Duodenal mucosa (tissue), 2 donors: ENCODE data around the gene INPP5F.

Source experiments
- H3K27ac ChIP-seq: one replicate; pipeline ENCODE4 v1.7.0; 2013; ENCODE audit warnings: low read depth, low read length
- H3K27me3 ChIP-seq, 2 donors: one replicate each; pipeline ENCODE4 v1.7.0; 2013; ENCODE audit warnings: low read length in 2 of 2, control low read depth in 1 of 2; ENCODE audit not compliant: insufficient read depth in 2 of 2, control insufficient read depth in 1 of 2
- H3K36me3 ChIP-seq, 2 donors: one replicate each; pipeline ENCODE4 v1.7.0; 2013; ENCODE audit warnings: low read length in 2 of 2, control low read depth in 1 of 2; ENCODE audit not compliant: insufficient read depth in 2 of 2, control insufficient read depth in 1 of 2
- H3K4me1 ChIP-seq, 2 donors: one replicate each; pipeline ENCODE4 v1.7.0; 2013; ENCODE audit warnings: low read length in 2 of 2, control low read depth in 1 of 2; ENCODE audit not compliant: insufficient read depth in 2 of 2, control insufficient read depth in 1 of 2
- H3K4me3 ChIP-seq, 2 donors: one replicate each; pipeline ENCODE4 v1.7.0; 2013; ENCODE audit warnings: low read length in 2 of 2, low read depth in 1 of 2
- H3K9ac ChIP-seq, 2 donors: one replicate each; pipeline ENCODE4 v1.7.0; 2013; ENCODE audit warnings: low read length in 2 of 2, low read depth in 1 of 2
- H3K9me3 ChIP-seq, 2 donors: one replicate each; pipeline ENCODE4 v1.7.0; 2013; ENCODE audit warnings: low read length in 2 of 2, control low read depth in 1 of 2; ENCODE audit not compliant: control insufficient read depth in 1 of 2

Gene INPP5F

GRCh38 chr10:119742947-119743648 lies 17.2 kb downstream of the INPP5F start:
- Histone ChIP-seq H3K27ac (no peak overlapping the region), H3K4me1 (peaks cover 5 to 11% of the 10 kb centered on the region in 2 donors), H3K27me3 (no peaks in the 10 kb centered on the region), H3K4me3 (no peak overlapping the region), H3K9ac (no peak overlapping the region), H3K36me3 (no peaks in the 10 kb centered on the region), H3K9me3 (no peaks in the 10 kb centered on the region)

- Histone ChIP-seq H3K27ac (no peak overlapping the region), H3K9ac (no peak overlapping the region), H3K4me3 (no peak overlapping the region), H3K4me1 (peaks cover 5% of the 10 kb centered on the region in 2 donors), H3K9me3 (no peaks in the 10 kb centered on the region), H3K36me3 (no peaks in the 10 kb centered on the region), H3K27me3 (no peaks in the 10 kb centered on the region)
These were observed 22.1 kb downstream of the INPP5F start for GRCh38 chr10:119747940-119748339.

- Histone ChIP-seq H3K4me1 (no peaks in the 10 kb centered on the region), H3K9ac (no peak overlapping the region), H3K27ac (no peak overlapping the region), H3K27me3 (no peaks in the 10 kb centered on the region), H3K9me3 (no peaks in the 10 kb centered on the region), H3K4me3 (no peak overlapping the region), H3K36me3 (no peaks in the 10 kb centered on the region)
These were observed 23.0 kb downstream of the INPP5F start for GRCh38 chr10:119748871-119749270.

- Histone ChIP-seq H3K4me1 (no peaks in the 10 kb centered on the region), H3K36me3 (no peaks in the 10 kb centered on the region), H3K4me3 (no peak overlapping the region), H3K9ac (no peak overlapping the region), H3K27me3 (no peaks in the 10 kb centered on the region), H3K9me3 (no peaks in the 10 kb centered on the region), H3K27ac (no peak overlapping the region)
These were observed 23.6 kb downstream of the INPP5F start for GRCh38 chr10:119749455-119749854.

GRCh38 chr10:119750391-119751230 lies 24.8 kb downstream of the INPP5F start:
- H3K4me3 ChIP-seq = no peak overlapping the region
- H3K27me3 ChIP-seq = no peaks in the 10 kb centered on the region
- H3K9ac ChIP-seq = no peak overlapping the region
- H3K27ac ChIP-seq = no peak overlapping the region
- no peaks in the 10 kb centered on the region for H3K9me3 ChIP-seq
- no peaks in the 10 kb centered on the region for H3K36me3 ChIP-seq
- H3K4me1 ChIP-seq = no peaks in the 10 kb centered on the region

GRCh38 chr10:119753309-119753708 lies 27.5 kb downstream of the INPP5F start:
- no peaks in the 10 kb centered on the region for H3K36me3 ChIP-seq
- no peak overlapping the region for H3K4me3 ChIP-seq
- no peaks in the 10 kb centered on the region for H3K27me3 ChIP-seq
- H3K9me3 ChIP-seq = no peaks in the 10 kb centered on the region
- H3K27ac ChIP-seq = no peak overlapping the region
- no peaks in the 10 kb centered on the region for H3K4me1 ChIP-seq
- H3K9ac ChIP-seq = no peak overlapping the region

GRCh38 chr10:119754085-119754484 lies 28.2 kb downstream of the INPP5F start:
- Histone ChIP-seq H3K27me3 (no peaks in the 10 kb centered on the region), H3K9ac (no peak overlapping the region), H3K36me3 (no peaks in the 10 kb centered on the region), H3K4me1 (no peaks in the 10 kb centered on the region), H3K9me3 (no peaks in the 10 kb centered on the region), H3K4me3 (no peak overlapping the region), H3K27ac (no peak overlapping the region)

GRCh38 chr10:119754936-119755335 lies 29.1 kb downstream of the INPP5F start:
- Histone ChIP-seq H3K9me3 (no peaks in the 10 kb centered on the region), H3K9ac (peak overlapping the region in 1 of 2 donors; percentile 3), H3K27me3 (no peaks in the 10 kb centered on the region), H3K4me3 (no peak overlapping the region), H3K27ac (no peak overlapping the region), H3K36me3 (no peaks in the 10 kb centered on the region), H3K4me1 (no peaks in the 10 kb centered on the region)

- Histone ChIP-seq H3K4me1 (no peaks in the 10 kb centered on the region), H3K36me3 (no peaks in the 10 kb centered on the region), H3K27me3 (no peaks in the 10 kb centered on the region), H3K9me3 (no peaks in the 10 kb centered on the region), H3K9ac (no peak overlapping the region), H3K27ac (no peak overlapping the region), H3K4me3 (no peak overlapping the region)
These were observed 29.6 kb downstream of the INPP5F start for GRCh38 chr10:119755446-119755845.

GRCh38 chr10:119758448-119759195 lies 32.8 kb downstream of the INPP5F start:
- no peak overlapping the region for H3K27ac ChIP-seq
- no peaks in the 10 kb centered on the region for H3K9me3 ChIP-seq
- H3K27me3 ChIP-seq = no peaks in the 10 kb centered on the region
- H3K4me3 ChIP-seq = no peak overlapping the region
- H3K4me1 ChIP-seq = peaks cover 6 to 9% of the 10 kb centered on the region in 2 donors
- H3K36me3 ChIP-seq = no peaks in the 10 kb centered on the region
- no peak overlapping the region for H3K9ac ChIP-seq
